HG03520 (cell line): Measurements from ENCODE around the gene NSMCE3.

Experiments used
- ATAC-seq: cut with Tn5 transposase; IDR thresholded peaks from one replicate; pipeline ENCODE4 v1.9.1; 2021; ENCODE audit warnings: mild to moderate bottlenecking, moderate library complexity; ENCODE audit not compliant: unreplicated experiment

Gene NSMCE3

DNA sequence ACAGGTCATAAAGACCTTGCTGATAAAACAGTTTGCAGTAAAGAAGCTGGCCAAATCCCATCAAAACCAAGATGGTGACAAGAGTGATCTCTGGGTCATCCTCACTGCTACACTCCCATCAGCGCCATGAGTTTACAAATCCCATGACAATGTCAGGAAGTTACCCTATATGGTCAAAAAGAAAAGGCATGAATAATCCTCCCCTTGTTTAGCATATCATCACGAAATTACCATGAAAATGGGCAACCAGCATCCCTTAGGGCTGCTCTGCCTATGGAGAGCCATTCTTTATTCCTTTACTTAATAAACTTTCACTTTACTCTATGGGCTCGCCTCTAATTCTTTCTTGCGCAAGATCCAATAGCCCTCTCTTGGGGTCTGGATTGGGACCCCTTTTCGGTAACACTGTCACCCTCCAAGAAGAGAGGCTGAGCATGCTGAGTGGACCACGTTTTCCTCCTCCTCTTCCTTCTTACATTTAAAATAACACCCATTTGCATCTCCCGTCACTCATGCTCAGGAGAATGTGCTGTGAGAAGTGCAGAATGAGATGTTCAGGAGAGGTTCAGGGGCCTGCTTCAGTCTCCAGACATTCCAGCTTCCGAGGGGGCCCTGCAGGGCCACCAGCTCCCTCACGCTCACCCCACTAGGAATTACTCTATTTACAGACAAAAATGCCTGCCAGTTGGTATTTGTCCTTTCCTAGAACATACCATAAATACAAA is 47.3 kb downstream of the NSMCE3 start:
- ATAC-seq, result no peak

- no peak for ATAC-seq
Observed at GRCh38 chr15:29220852-29221251, 48.8 kb downstream of the NSMCE3 start.

DNA sequence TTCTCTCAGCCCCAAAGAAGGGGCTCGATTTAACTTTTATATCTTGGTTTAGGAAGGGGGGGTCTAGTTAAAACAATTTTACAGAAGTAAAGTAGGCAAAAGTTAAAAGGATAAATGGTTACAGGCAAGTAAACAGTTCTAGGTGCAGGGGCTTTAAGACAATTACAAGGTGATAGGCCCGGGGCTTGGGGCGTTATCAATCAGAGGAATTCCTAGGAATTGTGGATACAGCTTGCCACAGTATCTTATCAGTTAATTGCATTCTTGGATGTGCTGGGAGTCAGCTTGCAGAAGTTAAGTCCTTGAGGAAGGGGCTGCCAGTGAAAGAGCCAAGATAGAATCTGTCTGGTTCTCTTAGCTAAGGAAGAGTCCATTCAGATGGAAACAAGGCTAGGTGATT is 52.7 kb downstream of the NSMCE3 start:
- no peak for ATAC-seq
